NCI-H187 (cell line): ENCODE measurements around the gene FIGNL2.
A peak's percentile ranks its signal among the peaks of the same experiment; 100 is the strongest.
"Not testable (repeated sequence)": the region's sequence is repeated elsewhere in the genome, so short reads cannot be mapped to it uniquely, and the experiment has no call there.

ENCODE experiments used
- DNase-seq, 2 experiments: peaks; one replicate each; lab custom pipeline; 2025; lab: John Stamatoyannopoulos, UW

The FIGNL2 gene

DNA sequence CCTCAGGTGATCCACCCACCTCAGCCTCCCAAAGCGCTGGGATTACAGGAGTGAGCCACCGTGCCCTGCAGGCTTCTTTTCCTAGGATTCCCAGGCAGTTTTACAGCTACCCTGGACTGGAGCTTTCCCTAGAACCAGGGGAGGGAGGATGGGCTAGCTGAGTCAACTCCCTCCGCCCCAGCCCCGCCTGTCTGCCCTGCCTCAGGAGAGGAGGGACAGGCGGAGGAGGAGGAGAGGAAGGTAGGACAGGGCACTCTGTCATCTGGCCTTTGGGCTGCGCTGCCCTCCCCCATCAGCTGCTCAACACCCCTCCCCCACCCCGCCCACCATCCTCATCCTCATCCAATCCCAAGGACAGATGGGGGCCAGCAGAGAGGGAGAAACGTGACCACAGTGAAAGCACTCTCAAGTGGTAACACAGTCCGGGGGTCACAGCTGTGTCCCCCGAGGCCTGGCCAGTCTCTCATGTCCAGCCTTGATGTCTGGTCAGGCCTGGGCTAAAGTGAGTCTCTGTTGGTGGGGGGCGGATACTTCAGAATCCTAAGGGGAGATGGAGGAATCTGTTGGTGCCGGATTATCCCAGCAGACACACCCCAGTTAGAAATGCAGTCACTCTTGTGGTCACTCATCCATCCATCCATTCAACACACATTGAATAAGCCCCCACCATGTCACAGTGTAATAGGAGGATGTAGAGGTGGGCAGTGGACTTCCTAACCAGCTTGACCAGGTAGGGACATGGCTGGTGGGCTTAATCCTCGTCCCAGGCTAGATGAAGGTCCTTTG lies 12.3 kb downstream of the FIGNL2 start:
- DNase-seq, result no peak

DNA sequence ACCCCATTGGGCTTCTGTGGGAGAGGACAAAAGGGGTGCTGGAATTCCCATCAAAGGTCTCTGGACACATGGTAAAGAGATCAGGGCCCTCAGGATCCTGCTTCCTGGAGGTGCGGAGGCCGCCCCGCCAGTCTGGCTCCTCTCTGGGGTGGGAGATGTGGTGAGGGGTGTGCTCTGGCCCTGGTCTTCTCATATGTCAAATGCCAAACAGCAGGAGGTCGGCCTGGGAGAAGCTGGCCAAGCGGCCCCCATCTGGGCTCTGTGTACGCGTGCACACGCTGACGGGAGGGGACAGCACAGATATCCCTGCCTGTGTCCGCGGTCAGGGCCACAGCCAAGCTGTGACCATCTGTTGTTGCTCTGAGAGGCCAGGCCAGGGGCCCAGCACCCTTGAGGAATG lies 14.1 kb downstream of the FIGNL2 start:
- DNase-seq, result no peak

DNA sequence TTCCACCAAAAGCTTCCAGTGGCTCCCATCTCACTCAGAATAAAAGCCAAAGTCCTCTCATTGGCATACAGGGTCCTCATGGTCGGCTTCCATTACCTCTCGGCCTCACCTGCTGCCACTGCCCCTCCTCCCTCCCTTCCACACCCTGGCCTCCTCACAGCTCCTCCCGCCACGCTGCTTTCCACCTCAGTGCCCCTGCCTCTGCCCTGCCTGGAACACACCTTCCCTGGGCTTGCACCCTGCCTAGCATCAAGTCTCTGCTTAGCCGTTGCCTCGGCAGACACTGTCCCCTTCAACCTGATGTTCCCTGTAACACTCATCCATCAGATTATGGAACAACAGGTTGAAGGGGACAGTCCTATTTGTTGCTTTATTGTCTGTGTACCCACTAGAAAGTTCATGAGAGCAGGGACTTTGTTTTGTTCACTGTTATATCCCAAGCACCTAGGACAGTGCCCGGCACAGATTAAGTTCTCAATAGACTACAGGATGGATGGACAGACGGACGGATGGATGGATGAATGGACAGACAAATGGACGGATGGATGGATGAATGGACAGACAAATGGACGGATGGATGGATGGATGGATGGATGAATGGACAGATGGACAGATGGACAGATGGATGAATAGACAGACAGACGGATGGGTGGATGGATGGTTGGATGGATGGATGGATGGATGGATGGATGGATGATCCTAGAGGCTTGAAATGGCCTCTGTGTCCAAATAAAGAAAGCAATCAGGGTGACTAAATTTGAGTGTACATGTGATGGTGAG lies 14.9 kb downstream of the FIGNL2 start:
- no peak for DNase-seq

DNA sequence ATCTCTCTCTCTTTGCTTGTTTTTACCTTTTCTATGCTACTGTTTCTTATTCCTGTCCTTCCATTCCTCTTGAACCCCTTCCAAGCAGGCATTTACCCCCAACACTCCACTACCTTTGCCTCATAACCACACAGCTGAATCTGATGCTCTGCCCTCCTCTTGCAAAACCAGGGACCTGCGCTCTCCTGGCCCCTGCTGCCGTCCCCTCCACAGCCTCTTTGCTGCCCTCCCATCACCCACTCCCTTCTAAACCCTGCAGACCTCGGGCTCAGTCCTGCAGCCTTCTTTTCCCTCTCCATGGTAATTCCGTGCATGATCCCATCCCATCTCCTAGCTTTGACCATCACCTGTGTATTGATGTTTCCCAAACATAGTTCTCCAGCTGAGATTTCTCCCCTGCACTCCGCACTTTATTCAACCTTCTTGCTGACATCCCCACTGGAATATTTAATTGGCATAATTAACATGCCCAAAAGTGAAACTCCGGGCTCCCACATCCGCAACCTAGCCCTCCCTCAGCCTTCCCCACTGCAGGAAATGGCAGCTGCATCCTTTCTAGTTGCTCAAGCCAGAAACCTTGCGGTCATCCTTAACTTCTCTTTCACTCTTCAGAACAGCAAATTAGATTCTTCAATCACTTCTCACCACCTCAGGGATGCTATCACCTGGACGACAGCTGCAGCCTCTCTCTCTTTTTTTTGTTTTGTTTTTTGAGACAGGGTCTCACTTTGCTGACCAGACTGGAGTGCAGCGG lies 16.0 kb downstream of the FIGNL2 start:
- DNase-seq, result no peak

DNA sequence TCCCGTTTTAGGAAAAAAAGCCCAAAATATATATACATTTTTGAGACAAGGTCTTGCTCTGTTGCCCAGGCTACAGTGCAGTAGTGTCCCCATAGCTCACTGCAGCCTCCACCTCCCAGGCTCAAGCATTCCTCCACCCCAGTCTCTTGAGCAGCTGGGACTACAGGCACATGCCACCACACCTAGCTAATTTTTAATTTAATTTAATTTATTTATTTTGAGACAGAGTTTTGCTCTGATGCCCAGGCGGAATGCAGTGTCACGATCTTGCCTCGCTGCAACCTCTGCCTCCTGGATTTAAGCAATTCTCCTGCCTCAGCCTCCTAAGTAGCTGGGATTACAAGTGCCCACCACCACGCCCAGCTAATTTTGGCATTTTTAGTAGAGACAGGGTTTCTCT lies 16.7 kb downstream of the FIGNL2 start:
- DNase-seq, result not testable (repeated sequence)

DNA sequence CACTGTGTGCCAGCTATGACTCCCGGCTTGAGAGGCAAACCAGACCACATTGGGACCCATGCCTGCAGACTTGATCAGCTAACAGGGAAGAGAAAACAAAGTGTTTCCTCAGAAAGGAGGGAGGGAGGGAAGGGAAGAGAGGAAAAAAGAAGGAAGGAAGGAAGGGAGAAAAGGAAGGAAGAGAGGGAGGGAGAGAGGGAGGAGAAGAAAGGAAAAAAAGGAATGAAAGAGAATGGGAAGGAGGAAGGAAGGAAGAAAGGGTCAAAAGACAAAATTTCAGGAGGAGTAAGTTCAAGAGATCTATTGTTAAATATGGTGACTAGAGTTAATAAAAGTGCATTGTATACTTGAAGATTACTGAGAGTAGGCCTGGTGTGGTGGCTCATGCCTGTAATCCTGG lies 18.9 kb downstream of the FIGNL2 start:
- DNase-seq, result no peak

DNA sequence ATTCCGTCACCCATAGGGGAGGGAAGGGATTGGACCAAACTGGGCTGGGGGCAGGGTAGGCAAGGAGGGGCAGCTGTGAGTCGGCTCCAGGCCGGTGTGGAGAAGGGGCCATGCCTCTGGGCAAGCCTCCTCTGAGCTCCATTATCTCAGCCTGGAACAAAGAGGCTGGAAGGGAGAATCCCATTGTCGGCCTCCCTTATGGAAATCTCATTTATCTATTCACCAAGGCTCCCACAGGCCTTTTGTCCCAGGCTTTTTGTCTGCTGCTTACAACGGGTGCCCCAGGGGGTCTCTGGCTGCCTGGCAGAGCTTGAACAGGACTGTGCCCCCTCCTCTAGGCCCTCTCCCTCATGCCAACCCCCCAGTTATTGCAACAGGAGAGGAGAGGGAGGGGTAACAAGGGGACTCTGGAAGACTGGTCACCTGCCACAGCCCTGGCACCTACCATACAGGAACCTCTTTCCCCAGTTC lies 19.5 kb downstream of the FIGNL2 start:
- no peak for DNase-seq

DNA sequence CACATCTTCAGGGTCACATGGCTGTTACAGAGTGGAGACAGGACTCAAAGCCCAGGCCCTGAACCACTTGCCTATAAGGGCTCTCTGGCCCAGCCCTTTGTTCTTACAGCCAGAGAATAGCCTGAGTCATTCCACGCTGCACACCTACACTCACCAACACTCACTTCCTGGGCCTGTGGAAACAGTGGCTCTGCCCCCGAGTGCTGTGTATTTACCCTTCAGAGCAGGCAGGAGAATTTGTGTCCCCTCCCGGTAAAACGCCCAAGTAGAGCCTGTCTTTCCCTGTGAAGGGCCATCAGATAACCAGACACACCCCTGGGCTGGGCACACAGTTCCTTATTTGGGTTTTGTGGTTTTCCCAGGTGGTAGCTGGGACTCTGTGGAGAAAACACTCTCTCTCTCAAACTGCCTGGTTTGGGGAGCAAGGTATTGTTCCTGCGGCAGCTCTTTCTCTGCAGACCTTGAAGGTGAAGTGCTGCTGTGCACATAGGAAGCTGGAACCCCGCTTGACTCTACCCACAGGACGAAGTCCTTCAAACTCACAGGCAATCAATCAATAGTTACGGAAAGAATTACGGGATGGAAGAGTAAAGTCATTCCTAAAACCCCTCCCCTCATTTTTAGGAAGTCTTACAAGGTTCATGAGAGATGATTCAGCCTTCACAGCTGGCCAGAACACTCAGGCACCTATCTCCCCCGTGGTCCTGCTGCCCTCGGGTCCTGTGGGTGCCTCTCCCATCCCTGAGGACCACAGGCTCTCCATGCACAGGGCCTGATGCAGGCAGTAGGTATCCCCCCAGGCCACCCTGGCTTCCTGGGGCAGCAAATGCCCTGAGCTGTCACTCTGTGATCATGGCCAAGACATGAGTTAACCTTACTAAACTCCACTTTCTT lies 20.3 kb downstream of the FIGNL2 start:
- DNase-seq, result peak; percentile 46 to 47

DNA sequence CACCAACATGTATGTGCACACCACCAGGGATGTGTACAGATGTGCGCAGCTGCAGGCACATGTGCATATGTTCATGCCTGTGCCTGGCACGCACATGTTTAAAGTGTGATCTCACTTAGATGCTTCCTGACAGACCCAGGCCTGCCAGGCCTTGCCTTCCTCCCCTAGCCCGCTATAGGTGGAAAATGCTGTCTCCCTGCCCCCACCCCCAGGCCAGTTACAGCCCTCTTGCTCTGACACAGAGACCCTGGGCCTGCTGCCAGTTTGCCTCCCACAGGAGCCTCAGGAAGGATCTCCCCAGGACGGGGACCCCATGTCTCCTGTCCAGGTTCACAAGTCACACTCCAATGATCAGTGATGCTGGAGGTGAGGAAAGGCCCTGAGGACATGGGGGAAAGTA lies 21.6 kb downstream of the FIGNL2 start:
- DNase-seq, result no peak

DNA sequence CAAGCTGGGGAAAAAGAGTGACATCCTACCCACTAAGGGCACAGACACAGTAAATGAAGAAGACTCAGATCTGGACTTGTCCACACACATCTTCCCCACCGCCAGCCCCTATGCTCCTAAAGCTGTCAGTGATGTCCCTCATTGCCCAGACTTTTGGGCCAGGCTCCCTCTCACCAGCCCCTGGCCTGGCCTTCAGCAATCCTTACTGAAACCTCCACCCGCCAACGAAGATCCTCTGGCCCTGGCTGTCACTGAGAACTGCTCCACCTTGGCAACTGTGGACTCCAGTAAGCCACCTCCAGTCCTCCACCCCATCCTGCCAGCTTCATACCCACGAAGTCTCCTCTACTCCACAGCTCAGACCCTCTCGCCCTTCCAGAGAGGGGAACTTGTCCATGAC lies 23.3 kb downstream of the FIGNL2 start:
- DNase-seq, result no peak

DNA sequence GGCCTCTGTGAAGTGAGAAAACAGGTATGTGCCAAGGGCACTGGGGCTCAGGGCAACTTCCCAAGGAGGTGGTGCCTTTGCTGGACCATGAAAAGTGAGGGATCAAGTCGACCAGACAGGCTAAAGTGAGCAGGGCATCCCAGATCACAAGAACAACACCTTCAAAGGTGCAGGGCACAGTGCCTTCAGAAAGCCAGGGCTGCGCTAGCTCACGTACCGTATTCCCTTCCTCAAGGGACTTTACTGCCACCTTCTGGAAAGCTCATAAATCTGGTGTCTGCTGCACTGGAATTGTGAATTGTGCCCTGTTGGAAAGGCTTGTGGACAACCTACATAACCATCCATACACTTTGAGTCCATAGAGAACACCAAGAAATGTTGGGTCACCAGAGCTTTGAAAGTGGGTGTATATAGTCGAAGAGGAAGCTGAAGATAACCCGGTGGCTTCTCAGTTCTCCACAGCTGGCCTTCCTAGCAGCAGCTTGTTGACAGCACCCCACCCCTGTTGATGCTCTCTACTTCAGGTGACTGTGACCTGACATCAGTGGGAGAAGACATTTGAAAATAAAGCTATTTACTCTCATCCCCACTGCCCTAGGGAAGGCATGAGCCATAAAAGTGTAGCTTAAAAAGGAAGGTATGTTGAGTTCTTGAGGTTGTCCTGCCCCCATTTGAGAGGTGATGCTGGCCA lies 24.5 kb downstream of the FIGNL2 start:
- DNase-seq, result peak in 1 of 2 experiments; percentile 48

DNA sequence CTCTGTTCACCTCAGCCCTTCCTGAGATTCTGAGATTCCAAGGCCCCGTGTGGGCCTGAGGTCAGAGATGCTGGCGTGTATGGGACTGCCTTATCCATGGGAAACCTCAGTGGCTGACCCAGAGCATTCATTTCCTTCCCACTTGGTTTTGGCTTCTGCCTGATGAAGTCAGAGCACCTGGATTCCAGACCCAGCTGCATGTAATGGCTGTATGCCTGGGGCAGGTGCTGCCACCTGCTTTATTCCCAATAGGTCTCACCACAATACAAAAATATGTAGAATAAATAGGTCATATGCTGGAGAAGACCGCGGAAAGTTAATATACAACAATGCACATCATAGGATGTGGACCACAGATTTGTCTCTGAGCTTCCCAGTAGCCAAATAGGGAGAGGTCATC lies 25.6 kb downstream of the FIGNL2 start:
- DNase-seq, result no peak

DNA sequence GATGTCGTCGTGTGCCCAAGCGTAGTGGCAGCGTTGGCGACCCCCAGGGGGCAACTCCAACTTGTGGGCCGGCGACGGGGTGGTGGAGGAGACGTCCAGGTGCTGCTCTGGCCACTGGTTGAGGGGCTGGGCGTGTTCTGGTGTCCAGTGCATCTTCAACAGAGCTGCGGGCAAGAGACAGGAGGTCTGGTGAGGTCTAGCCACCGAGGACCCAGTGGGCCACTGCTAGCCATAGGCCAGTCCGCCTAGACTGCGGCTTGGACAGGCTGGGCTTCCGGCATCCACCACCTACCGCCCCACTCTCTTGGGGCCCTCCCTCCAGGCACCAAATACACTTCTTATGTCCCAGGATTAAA lies 26.3 kb downstream of the FIGNL2 start:
- no peak for DNase-seq

DNA sequence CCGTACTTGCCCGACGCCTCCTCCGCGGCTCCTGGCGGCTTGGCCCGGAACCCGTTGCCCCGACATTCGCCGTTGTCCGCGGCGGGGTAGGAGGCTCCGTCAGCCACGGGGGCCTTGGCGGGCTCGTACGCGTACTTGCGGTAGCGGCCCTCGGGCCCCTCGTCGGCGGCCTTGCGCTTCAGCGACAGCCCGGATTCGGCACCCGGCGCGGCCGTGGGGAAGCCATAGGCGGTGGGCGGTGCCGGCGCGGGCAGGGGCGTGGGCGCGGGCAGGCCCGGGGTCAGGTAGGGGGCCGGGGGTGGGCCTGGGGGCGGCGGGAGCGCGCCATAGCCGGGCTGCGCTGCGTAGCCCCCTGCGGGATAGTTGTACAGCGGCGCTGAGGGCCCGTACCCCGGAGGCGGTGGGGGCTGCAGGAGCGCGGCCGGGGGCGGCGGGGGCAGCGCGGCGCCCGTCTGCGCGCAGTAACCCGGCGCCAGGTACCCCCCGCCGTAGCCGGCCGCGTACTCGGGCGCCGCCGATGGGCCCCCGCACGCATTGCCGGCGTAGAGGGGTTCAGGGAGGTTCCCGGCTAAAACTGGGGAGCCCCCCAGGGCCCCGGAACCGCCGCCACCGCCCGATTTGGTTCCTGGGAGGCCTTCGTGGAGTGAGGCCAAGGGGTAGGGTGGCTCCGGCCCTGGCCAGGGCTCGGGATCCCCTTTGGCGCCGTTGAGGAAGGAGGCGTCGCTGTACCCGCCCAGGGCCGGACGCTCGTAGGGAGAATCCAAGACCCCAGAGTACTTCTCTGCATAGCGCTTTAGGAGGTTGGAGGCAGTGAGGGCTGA lies 26.9 kb downstream of the FIGNL2 start:
- no peak for DNase-seq

DNA sequence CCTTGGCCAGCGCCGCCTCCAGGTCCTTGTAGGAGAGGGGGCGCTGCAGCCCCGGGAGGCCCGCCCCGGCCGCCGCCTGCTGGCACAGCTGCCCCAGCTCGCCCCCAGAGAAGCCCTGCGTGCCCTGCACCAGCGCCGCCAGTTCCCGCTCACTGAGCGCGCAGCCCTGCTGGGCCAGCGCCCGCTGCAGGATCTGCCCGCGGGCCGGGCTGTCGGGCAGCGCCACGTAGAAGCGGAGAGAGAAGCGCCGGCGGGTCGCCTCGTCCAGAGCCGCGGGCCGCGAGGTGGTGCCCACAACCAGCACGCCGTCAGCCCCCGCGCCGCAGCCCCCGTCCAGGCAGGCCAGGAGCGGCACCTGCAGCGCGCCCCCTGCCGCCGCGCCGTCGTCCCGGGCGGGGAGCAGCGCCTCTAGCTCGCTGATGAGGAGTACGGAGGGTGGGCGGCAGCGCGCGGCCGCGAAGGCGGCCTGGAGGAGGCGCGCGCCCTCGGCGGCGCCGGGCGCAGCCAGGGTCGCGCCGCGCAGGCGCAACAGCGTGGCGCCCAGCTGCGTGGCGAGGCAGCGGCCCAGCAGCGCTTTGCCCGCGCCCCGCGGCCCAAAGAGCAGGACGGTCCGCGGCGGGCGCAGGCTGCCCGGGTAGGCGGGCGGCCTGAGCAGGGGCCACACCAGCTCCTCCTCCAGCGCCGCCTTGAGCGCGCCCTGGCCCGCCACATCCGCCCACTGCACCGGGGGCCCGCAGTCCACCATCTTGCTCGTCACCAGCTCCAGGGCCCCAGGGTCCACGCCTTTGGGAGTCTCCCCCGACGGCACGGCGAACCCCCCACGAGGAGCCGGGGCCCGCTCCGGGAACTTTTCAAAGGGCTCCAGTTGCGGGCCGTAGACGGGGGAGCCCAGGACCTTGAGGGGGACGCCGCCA lies 27.7 kb downstream of the FIGNL2 start:
- peak; percentile 67 to 87 for DNase-seq

DNA sequence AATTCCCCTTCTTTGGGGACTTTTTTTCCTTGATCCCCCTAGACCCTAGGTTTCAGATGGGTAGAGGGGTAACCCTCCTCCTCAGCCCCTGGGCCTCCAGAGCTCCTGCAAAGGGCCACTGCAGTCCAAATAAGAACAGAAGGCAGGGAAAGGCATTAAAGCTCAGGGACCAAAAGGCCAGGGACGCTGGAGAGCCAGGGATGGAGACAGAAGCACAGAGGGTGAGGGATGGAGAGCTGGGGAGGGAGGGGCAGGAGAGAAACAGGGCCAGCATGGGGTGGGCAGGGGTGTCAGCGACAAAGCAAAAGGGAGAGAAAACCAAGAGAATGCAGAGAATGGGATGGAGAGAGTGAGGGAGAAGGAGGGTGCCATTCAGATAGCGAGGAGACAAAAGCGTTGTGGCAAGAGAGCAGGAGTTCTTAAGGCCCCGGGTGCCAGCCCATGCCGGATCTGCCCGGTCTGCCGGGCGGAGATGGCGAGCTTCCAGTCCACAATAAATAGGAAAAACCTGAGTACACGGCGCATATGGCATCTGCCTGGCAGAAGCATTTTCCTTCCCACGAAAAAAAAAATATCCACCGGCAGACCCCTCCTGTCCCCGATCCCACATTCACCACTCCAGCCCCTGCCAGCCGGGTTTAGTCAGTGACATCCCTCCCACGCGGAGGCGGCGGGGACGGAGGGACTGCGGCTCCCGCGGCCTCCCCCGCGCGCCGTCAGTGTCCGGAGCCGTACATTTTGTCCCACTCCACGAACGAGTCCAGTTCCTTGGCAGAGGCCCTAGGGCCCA lies 28.6 kb downstream of the FIGNL2 start:
- no peak for DNase-seq

DNA sequence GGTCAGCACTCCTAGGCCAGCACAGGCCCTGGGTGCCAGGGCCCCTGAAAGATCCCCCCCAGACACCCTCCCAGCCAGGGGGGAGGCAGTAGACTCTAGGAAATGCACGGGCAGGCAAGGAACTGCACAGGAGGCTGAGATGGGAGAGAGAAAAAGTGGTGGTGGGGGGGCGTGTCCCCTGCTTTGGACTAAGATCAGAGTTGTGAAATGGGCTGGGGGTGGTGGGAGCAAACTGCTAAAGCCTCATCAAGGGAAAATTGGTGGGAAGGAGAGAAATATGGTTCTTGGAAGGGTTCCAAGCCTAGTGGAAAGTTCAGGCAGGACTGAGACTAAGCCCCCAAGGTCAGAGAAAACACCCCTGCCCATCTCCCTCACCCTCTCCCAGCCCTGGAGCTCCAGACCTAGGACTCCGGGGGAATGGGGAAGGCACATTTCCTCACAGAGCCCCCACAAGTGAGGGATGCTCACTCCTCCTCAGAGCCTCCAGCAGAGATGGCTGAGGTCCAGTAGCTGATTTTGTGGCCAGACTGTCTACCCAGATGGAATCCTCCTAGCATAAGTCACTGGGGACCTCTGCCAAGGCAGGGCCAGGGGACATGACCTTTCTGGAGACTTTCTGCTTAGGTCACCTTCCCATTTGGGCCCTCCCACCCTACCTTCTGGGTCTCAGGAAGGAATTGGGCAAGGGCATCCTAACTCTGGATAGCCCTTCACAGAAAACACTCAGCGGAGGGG lies 29.8 kb downstream of the FIGNL2 start:
- DNase-seq, result no peak

DNA sequence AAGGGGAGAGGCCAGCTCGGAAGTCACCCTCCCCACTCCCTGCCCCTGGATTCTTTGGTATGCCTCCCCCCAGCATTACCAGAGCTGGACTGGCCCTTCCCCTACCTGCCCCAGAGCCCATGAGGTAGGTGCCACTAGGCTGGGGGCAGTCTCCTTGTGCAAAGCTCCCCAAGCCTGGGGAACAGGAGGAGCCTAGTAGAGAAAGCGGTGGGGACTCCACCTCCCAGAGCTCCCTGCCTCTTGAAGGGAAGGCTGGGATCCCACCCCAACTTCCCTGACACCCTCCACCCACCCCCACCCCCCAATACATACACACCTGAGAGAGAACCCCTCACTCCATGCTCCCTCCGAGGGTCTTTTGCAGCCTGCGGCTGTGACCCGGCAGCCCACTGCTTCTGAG lies 30.4 kb downstream of the FIGNL2 start:
- no peak for DNase-seq
